Gastrocnemius medialis (tissue), 4 donors: Measurements from ENCODE around the gene SLC25A5.

Source experiments
- POLR2A ChIP-seq, 2 donors: fragments of 450-650 bp; IDR thresholded peaks; one replicate each; pipeline ENCODE4 v1.6.1; 2017; ENCODE audit warnings: antibody characterized with exemption in 2 of 2, mild to moderate bottlenecking in 2 of 2, moderate library complexity in 2 of 2
- TF ChIP-seq, protein P1 (sequence below), 5 experiments: fragments of 450-650 bp in 3 of 5; fragments of 200-600 bp in 2 of 5; sonication (generic) in 2 of 5; IDR thresholded peaks in 4 of 5; conservative IDR thresholded peaks in 1 of 5; 1 replicate in 4 of 5; 2 replicates in 1 of 5; pipeline ENCODE4 v1.5.1; 2016 to 2019; ENCODE audit warnings: antibody characterized with exemption in 5 of 5, mild to moderate bottlenecking in 3 of 5, moderate library complexity in 3 of 5

DNA sequence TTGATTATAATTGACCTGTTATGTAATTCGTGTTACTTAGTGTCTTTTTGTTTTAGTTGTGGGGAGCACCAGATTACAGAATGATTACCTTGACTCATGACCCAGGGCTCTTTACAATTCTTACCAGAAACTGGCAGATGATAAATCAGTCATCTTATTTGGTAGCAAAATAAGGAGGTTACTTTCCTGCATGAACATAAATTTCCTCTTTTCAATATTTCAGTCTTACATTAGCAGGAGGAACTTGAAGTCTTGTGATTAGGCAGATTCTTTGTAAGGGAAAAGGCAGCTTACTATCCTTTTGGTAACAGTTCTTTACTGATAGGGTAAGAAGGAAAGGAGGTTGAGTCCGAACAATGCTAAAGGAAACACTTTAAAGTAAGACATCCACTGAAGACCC, 26.0 kb upstream of the SLC25A5 start:
- no peak for TF ChIP-seq POLR2A (IDR thresholded peaks at IDR 0.05)
- TF ChIP-seq, protein P1, sequence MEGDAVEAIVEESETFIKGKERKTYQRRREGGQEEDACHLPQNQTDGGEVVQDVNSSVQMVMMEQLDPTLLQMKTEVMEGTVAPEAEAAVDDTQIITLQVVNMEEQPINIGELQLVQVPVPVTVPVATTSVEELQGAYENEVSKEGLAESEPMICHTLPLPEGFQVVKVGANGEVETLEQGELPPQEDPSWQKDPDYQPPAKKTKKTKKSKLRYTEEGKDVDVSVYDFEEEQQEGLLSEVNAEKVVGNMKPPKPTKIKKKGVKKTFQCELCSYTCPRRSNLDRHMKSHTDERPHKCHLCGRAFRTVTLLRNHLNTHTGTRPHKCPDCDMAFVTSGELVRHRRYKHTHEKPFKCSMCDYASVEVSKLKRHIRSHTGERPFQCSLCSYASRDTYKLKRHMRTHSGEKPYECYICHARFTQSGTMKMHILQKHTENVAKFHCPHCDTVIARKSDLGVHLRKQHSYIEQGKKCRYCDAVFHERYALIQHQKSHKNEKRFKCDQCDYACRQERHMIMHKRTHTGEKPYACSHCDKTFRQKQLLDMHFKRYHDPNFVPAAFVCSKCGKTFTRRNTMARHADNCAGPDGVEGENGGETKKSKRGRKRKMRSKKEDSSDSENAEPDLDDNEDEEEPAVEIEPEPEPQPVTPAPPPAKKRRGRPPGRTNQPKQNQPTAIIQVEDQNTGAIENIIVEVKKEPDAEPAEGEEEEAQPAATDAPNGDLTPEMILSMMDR (IDR thresholded peaks at IDR 0.05 in 4 of 5, conservative IDR thresholded peaks at IDR 0.05 in 1 of 5): no peak
